Naive thymus-derived CD4-positive, alpha-beta T cell (primary cell): ENCODE data around the gene NOL11. TPM values are rescaled to one million over a fixed set of nuclear protein-coding genes. Genes with fewer than 3 reads are reported as not detected.
"Not testable (repeated sequence)": the region's sequence is repeated elsewhere in the genome, so short reads cannot be mapped to it uniquely, and the experiment has no call there.

ENCODE experiments used
- ATAC-seq: fragments of 150-1000 bp; cut with Tn5 transposase; 2 replicates; pipeline ENCODE4 v1.10.0; 2021; ENCODE audit warnings: mild to moderate bottlenecking, moderate library complexity
- CTCF ChIA-PET: fragments of 350-600 bp; sonication (Branson Sonifier 250); formaldehyde crosslinking; loops from one replicate; lab custom pipeline; 2021; ENCODE audit warnings: antibody characterized with exemption; lab: Charles Lee
- POLR2A ChIA-PET: fragments of 350-600 bp; sonication (Branson Sonifier 250); formaldehyde crosslinking; loops from one replicate; lab custom pipeline; 2021; ENCODE audit warnings: antibody characterized with exemption, inconsistent platforms; lab: Charles Lee
- DNase-seq, 9 donors: peaks; one replicate each; pipeline versions ENCODE4 v3.0.0 to v3.0.0-alpha.2; 2020 to 2022; ENCODE audit warnings: mixed read lengths in 1 of 9
- H3K27ac ChIP-seq: one replicate; pipeline ENCODE4 v1.7.0; 2013; ENCODE audit warnings: mild to moderate bottlenecking, low read depth, low read length, moderate library complexity
- H3K27me3 ChIP-seq, 2 donors: one replicate each; pipeline ENCODE4 v1.7.0; 2013; ENCODE audit warnings: low read length in 2 of 2, mild to moderate bottlenecking in 2 of 2, moderate library complexity in 2 of 2; ENCODE audit not compliant: control insufficient read depth in 2 of 2, insufficient read depth in 2 of 2
- H3K36me3 ChIP-seq, 3 experiments: 1 replicate in 2 of 3; 2 replicates in 1 of 3; pipeline ENCODE4 v1.7.0; 2013; ENCODE audit warnings: low read length in 3 of 3, mild to moderate bottlenecking in 3 of 3, moderate library complexity in 1 of 3; ENCODE audit not compliant: insufficient read depth in 3 of 3, control insufficient read depth in 2 of 3
- H3K4me1 ChIP-seq, 2 donors: one replicate each; pipeline ENCODE4 v1.7.0; 2013; ENCODE audit warnings: low read length in 2 of 2, mild to moderate bottlenecking in 2 of 2, moderate library complexity in 1 of 2; ENCODE audit not compliant: control insufficient read depth in 2 of 2, insufficient read depth in 2 of 2
- H3K4me3 ChIP-seq: 2 replicates; pipeline ENCODE4 v1.7.0; 2013; ENCODE audit warnings: mild to moderate bottlenecking, low read length
- H3K9me3 ChIP-seq, 3 experiments: 1 replicate in 2 of 3; 2 replicates in 1 of 3; pipeline ENCODE4 v1.7.0; 2013; ENCODE audit warnings: low read length in 3 of 3; ENCODE audit not compliant: control insufficient read depth in 2 of 3
- H3K27ac Mint-ChIP-seq, 9 donors: one replicate each; pipeline ENCODE4 v1.8.0; 2020 to 2022; ENCODE audit warnings: mixed read lengths in 9 of 9, mild to moderate bottlenecking in 8 of 9, moderate library complexity in 5 of 9, inconsistent platforms in 2 of 9
- H3K27me3 Mint-ChIP-seq, 5 donors: one replicate each; pipeline ENCODE4 v1.8.0; 2021 to 2022; ENCODE audit warnings: mixed read lengths in 5 of 5, mild to moderate bottlenecking in 1 of 5
- H3K36me3 Mint-ChIP-seq, 5 donors: one replicate each; pipeline ENCODE4 v1.8.0; 2020 to 2022; ENCODE audit warnings: mixed read lengths in 5 of 5, mild to moderate bottlenecking in 3 of 5, inconsistent platforms in 1 of 5
- H3K4me1 Mint-ChIP-seq, 7 donors: one replicate each; pipeline ENCODE4 v1.8.0; 2020 to 2022; ENCODE audit warnings: mixed read lengths in 7 of 7, mild to moderate bottlenecking in 3 of 7, inconsistent platforms in 1 of 7
- H3K4me3 Mint-ChIP-seq, 10 donors: one replicate each; pipeline ENCODE4 v1.8.0; 2020 to 2022; ENCODE audit warnings: mild to moderate bottlenecking in 10 of 10, mixed read lengths in 10 of 10, moderate library complexity in 6 of 10, inconsistent platforms in 2 of 10
- H3K9me3 Mint-ChIP-seq, 11 donors: one replicate each; pipeline ENCODE4 v1.8.0; 2020 to 2022; ENCODE audit warnings: mixed read lengths in 11 of 11, mild to moderate bottlenecking in 4 of 11, inconsistent platforms in 1 of 11, moderate library complexity in 1 of 11
- intact Hi-C, 2 donors: fragments of 100-400 bp; cut with micrococcal nuclease; formaldehyde crosslinking; loops; one replicate each; pipeline ENCODE4 v1.15.1; 2023
- polyA plus RNA-seq, 2 donors: library from polyadenylated mRNA; unstranded; fragments of 300-500 nt; fragmentation: Illumina TruSeq; gene quantifications; one replicate each; pipeline ENCODE4 v1.2.3, GENCODE V29; 2021
- total RNA-seq, 6 experiments: library from RNA in 5 of 6; stranded (reverse) in 5 of 6; gene quantifications; 1 replicate in 5 of 6; 2 replicates in 1 of 6; pipeline ENCODE4 v1.2.3 and lab custom pipeline; 2021 to 2026

The NOL11 gene
- total and polyA plus RNA-seq, 7 experiments from 2014 or later: 33.6 to 72.9 (median 63.1) TPM

- Histone ChIP-seq H3K36me3 (peaks cover 21 to 75% (median 48%) of the 10 kb centered on the region in 3 experiments), H3K9me3 (no peaks in the 10 kb centered on the region), H3K4me3 (no peak overlapping the region), H3K27ac (peak overlapping the region; percentile 75), H3K27me3 (no peaks in the 10 kb centered on the region), H3K4me1 (peaks cover 0 to 16% of the 10 kb centered on the region in 2 donors)
- ChIA-PET CTCF (no interaction called here), POLR2A (interaction anchor here (0.6 to 3.3 kb wide), 2 partner anchors 8 to 100 kb away, joined by 3 to 11 read pairs; partner anchors contain the start of gene NOL11)
- intact Hi-C loops: loop anchor here in 1 of 2 donors (5.0 kb wide), 1 partner anchor 736 kb away; no protein-coding TSS in a partner anchor
- no peaks in the 10 kb centered on the region for H3K9me3 Mint-ChIP-seq
- peak; percentile 45 for ATAC-seq
- peaks cover 6 to 51% (median 46%) of the 10 kb centered on the region in 7 donors for H3K4me1 Mint-ChIP-seq
- no peaks in the 10 kb centered on the region for H3K27me3 Mint-ChIP-seq
- peak overlapping the region; percentile 84 to 98 (median 89) for H3K27ac Mint-ChIP-seq
- peak overlapping the region; percentile 53 to 81 (median 60) for H3K4me3 Mint-ChIP-seq
- DNase-seq: no peak
- peaks cover 18 to 67% (median 43%) of the 10 kb centered on the region in 5 donors for H3K36me3 Mint-ChIP-seq
Measured at GRCh38 chr17:67725807-67726206, 8.1 kb downstream of the NOL11 start.

GRCh38 chr17:67727152-67728039, 9.7 kb downstream of the NOL11 start:
- H3K4me3 ChIP-seq, H3K9me3 ChIP-seq, CTCF ChIA-PET, ATAC-seq, DNase-seq, H3K27me3 ChIP-seq, H3K27me3 Mint-ChIP-seq, H3K9me3 Mint-ChIP-seq: not testable (repeated sequence)
- H3K4me1 Mint-ChIP-seq: peaks cover 6 to 53% (median 48%) of the 10 kb centered on the region in 7 donors
- intact Hi-C loops: loop anchor here in 1 of 2 donors (5.0 kb wide), 1 partner anchor 735 kb away; no protein-coding TSS in a partner anchor
- H3K27ac ChIP-seq: peak overlapping the region; percentile 75
- POLR2A ChIA-PET: interaction anchor here (3.3 kb wide), 1 partner anchor 10 kb away, joined by 11 read pairs; the partner anchor contains the start of gene NOL11
- peak overlapping the region in 8 of 9 donors; percentile 84 to 98 (median 92) for H3K27ac Mint-ChIP-seq
- H3K36me3 Mint-ChIP-seq: peaks cover 20 to 64% (median 45%) of the 10 kb centered on the region in 5 donors
- H3K4me3 Mint-ChIP-seq: peak overlapping the region in 2 of 10 donors; percentile 50 to 68
- peaks cover 0 to 16% of the 10 kb centered on the region in 2 donors for H3K4me1 ChIP-seq
- peaks cover 14 to 74% (median 43%) of the 10 kb centered on the region in 3 experiments for H3K36me3 ChIP-seq

GRCh38 chr17:67729903-67730302, 12.2 kb downstream of the NOL11 start:
- Histone ChIP-seq H3K4me1 (peaks cover 0 to 14% of the 10 kb centered on the region in 2 donors), H3K9me3 (no peaks in the 10 kb centered on the region), H3K27ac (no peak overlapping the region), H3K4me3 (no peak overlapping the region), H3K27me3 (no peaks in the 10 kb centered on the region), H3K36me3 (peaks cover 16 to 74% (median 29%) of the 10 kb centered on the region in 3 experiments)
- intact Hi-C loops: loop anchor here in 1 of 2 donors (5.0 kb wide), 1 partner anchor 732 kb away; no protein-coding TSS in a partner anchor
- Mint-ChIP-seq H3K4me1 (peaks cover 13 to 65% (median 63%) of the 10 kb centered on the region in 7 donors), H3K27ac (peak overlapping the region in 2 of 9 donors; percentile 48 to 79), H3K9me3 (no peaks in the 10 kb centered on the region), H3K36me3 (peaks cover 20 to 71% (median 50%) of the 10 kb centered on the region in 5 donors), H3K4me3 (no peak overlapping the region), H3K27me3 (no peaks in the 10 kb centered on the region)
- no peak for DNase-seq
- CTCF ChIA-PET: no interaction called here
- POLR2A ChIA-PET: interaction anchor here (0.6 kb wide), 1 partner anchor 115 kb away, joined by 3 read pairs; no protein-coding TSS in a partner anchor
- no peak for ATAC-seq

- H3K9me3 Mint-ChIP-seq: no peaks in the 10 kb centered on the region
- POLR2A ChIA-PET: no interaction called here
Measured at GRCh38 chr17:67730731-67731130, 13.0 kb downstream of the NOL11 start.

GRCh38 chr17:67733449-67733848, 15.7 kb downstream of the NOL11 start:
- H3K4me1 ChIP-seq: no peaks in the 10 kb centered on the region
- peaks cover 12 to 73% (median 42%) of the 10 kb centered on the region in 5 donors for H3K36me3 Mint-ChIP-seq
- H3K27me3 ChIP-seq: no peaks in the 10 kb centered on the region
- H3K27ac Mint-ChIP-seq: peak overlapping the region in 8 of 9 donors; percentile 0 to 69 (median 32)
- ATAC-seq (no peak), DNase-seq (no peak)
- ChIA-PET POLR2A (interaction anchor here (0.9 kb wide), 1 partner anchor 72 kb away, joined by 3 read pairs; no protein-coding TSS in a partner anchor), CTCF (no interaction called here)
- H3K27me3 Mint-ChIP-seq: no peaks in the 10 kb centered on the region
- intact Hi-C loops: no loop called here
- H3K9me3 ChIP-seq: no peaks in the 10 kb centered on the region
- peak overlapping the region in 5 of 10 donors; percentile 12 to 52 (median 30) for H3K4me3 Mint-ChIP-seq
- H3K4me3 ChIP-seq: no peak overlapping the region
- H3K9me3 Mint-ChIP-seq: no peaks in the 10 kb centered on the region
- peaks cover 10 to 45% (median 36%) of the 10 kb centered on the region in 7 donors for H3K4me1 Mint-ChIP-seq
- peaks cover 24 to 81% (median 37%) of the 10 kb centered on the region in 3 experiments for H3K36me3 ChIP-seq
- no peak overlapping the region for H3K27ac ChIP-seq

More at GRCh38 chr17:67730731-67731130, 13.0 kb downstream of the NOL11 start:
- peaks cover 20 to 76% (median 25%) of the 10 kb centered on the region in 3 experiments for H3K36me3 ChIP-seq
- Mint-ChIP-seq H3K27me3 (no peaks in the 10 kb centered on the region), H3K36me3 (peaks cover 20 to 64% (median 48%) of the 10 kb centered on the region in 5 donors), H3K27ac (peak overlapping the region in 1 of 9 donors; percentile 43), H3K4me3 (no peak overlapping the region), H3K4me1 (peaks cover 10 to 58% (median 55%) of the 10 kb centered on the region in 7 donors)
- peaks cover 0 to 9% of the 10 kb centered on the region in 2 donors for H3K4me1 ChIP-seq
- no peak for ATAC-seq
- H3K4me3 ChIP-seq: no peak overlapping the region
- H3K27ac ChIP-seq: no peak overlapping the region
- no peaks in the 10 kb centered on the region for H3K27me3 ChIP-seq
- no peaks in the 10 kb centered on the region for H3K9me3 ChIP-seq
- CTCF ChIA-PET: no interaction called here
- intact Hi-C loops: no loop called here
- no peak for DNase-seq

DNA sequence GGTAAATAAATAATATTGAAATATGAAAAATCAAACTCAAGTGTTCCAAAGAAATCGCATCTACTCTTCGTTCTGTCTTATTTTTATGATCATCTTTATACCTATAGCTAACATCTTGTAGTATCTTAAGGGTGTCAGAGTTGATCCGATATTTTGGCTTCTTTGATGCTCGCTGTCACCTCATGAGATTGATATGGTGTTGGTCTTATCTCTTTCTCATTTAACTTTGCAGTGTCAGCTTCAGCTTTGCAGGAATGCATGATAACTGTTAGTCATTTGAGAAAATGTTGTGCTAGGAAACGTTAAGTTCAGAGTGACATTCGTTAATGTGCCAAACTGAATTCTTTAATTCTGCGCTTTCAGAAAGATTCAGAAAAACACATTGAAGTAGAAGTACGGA, 19.4 kb downstream of the NOL11 start:
- ATAC-seq (no peak), DNase-seq (no peak)
- Histone ChIP-seq H3K27ac (no peak overlapping the region), H3K4me1 (no peaks in the 10 kb centered on the region), H3K9me3 (no peaks in the 10 kb centered on the region), H3K27me3 (no peaks in the 10 kb centered on the region), H3K4me3 (no peak overlapping the region), H3K36me3 (peaks cover 35 to 82% (median 43%) of the 10 kb centered on the region in 3 experiments)
- CTCF ChIA-PET: no interaction called here
- Mint-ChIP-seq H3K4me3 (no peak overlapping the region), H3K36me3 (peaks cover 4 to 58% (median 22%) of the 10 kb centered on the region in 5 donors), H3K4me1 (peaks cover 10 to 31% (median 20%) of the 10 kb centered on the region in 7 donors), H3K27me3 (no peaks in the 10 kb centered on the region), H3K9me3 (no peaks in the 10 kb centered on the region), H3K27ac (no peak overlapping the region)
- POLR2A ChIA-PET: no interaction called here
- intact Hi-C loops: no loop called here
